Upper lobe of left lung (tissue), 6 donors: ENCODE data around the gene CREB3L2. TPM values are rescaled to one million over a fixed set of nuclear protein-coding genes. Genes with fewer than 3 reads are reported as not detected.

Experiments used
- ATAC-seq, 2 donors: fragments of 200-7000 bp; cut with Tn5 transposase; one replicate each; pipeline ENCODE4 v1.9.1; 2022; ENCODE audit warnings: mild to moderate bottlenecking in 2 of 2, moderate library complexity in 2 of 2; ENCODE audit not compliant: low FRiP score in 2 of 2
- DNase-seq, 2 donors: peaks; one replicate each; pipeline ENCODE4 v3.0.0-alpha.2; 2019 to 2020
- H3K27ac ChIP-seq, 4 donors: fragments of 200-600 bp; sonication (generic); one replicate each; pipeline ENCODE4 v1.5.1; 2016 to 2019
- H3K27me3 ChIP-seq, 4 donors: fragments of 200-600 bp; sonication (generic); one replicate each; pipeline ENCODE4 v1.5.1; 2017 to 2019
- H3K36me3 ChIP-seq, 4 donors: fragments of 200-600 bp; sonication (generic); one replicate each; pipeline ENCODE4 v1.5.1; 2016 to 2019
- H3K4me1 ChIP-seq, 4 donors: fragments of 200-600 bp; sonication (generic); one replicate each; pipeline ENCODE4 v1.5.1; 2018 to 2019
- H3K4me3 ChIP-seq, 4 donors: fragments of 200-600 bp; sonication (generic); one replicate each; pipeline ENCODE4 v1.5.1; 2017 to 2019; ENCODE audit warnings: mild to moderate bottlenecking in 2 of 4, moderate library complexity in 1 of 4
- H3K9me3 ChIP-seq, 4 donors: fragments of 200-600 bp; sonication (generic); one replicate each; pipeline ENCODE4 v1.5.1; 2018 to 2019
- CTCF ChIP-seq, 6 experiments: fragments of 450-650 bp in 4 of 6; fragments of 200-600 bp in 2 of 6; sonication (generic) in 2 of 6; IDR thresholded peaks; one replicate each; pipeline ENCODE4 v1.5.1; 2016 to 2019; ENCODE audit warnings: antibody characterized with exemption in 6 of 6
- EP300 ChIP-seq, 4 donors: sonication (generic); formaldehyde crosslinking; IDR thresholded peaks; one replicate each; pipeline ENCODE4 v1.5.1; 2017; ENCODE audit warnings: antibody characterized with exemption in 4 of 4, control low read depth in 2 of 4
- POLR2A ChIP-seq, 4 donors: fragments of 450-650 bp; IDR thresholded peaks; one replicate each; pipeline ENCODE4 v1.5.1; 2016 to 2017; ENCODE audit warnings: antibody characterized with exemption in 4 of 4, mild to moderate bottlenecking in 2 of 4
- POLR2AphosphoS5 ChIP-seq, 2 donors: sonication (generic); formaldehyde crosslinking; IDR thresholded peaks; one replicate each; pipeline ENCODE4 v1.5.1; 2017; ENCODE audit warnings: antibody characterized with exemption in 2 of 2
- WGBS, 2 donors: methylation state at CpG; one replicate each; pipeline ENCODE4 v1.1.5; 2017 to 2018; 5-methylcytosine and 5-hydroxymethylcytosine counted together
- total RNA-seq, 6 donors: library from RNA; depleted of rRNA in 4 of 6; stranded (reverse); fragments of >200 nt in 4 of 6; gene quantifications; one replicate each; pipeline versions ENCODE4 v1.1.0 to v1.2.1, GENCODE V29; 2016 to 2021
- donor health status: DM: no; HTN: no; CAD: no; lungs with moderate emphysema.
- donor health status: DM: no; HTN: yes; CAD: no; lungs with severe emphysema.

Gene CREB3L2
- total RNA-seq, 6 donors from 2014 or later = 26.9 to 73.5 (median 34.2) TPM

- Histone ChIP-seq H3K4me1 (peaks cover 14 to 65% (median 47%) of the 10 kb centered on the region in 4 donors), H3K27me3 (no peaks in the 10 kb centered on the region), H3K36me3 (peaks cover 0 to 7% (median 0%) of the 10 kb centered on the region in 4 donors), H3K27ac (peak overlapping the region; percentile 35 to 72 (median 56)), H3K4me3 (no peak overlapping the region), H3K9me3 (no peaks in the 10 kb centered on the region)
- 43 to 51% methylated on average over 2 of the region's 2 CpGs for WGBS, 2 donors
- DNase-seq (no peak), ATAC-seq (no peak)
- TF ChIP-seq EP300 (IDR thresholded peaks at IDR 0.05) (no peak), POLR2A (IDR thresholded peaks at IDR 0.05) (no peak), CTCF (IDR thresholded peaks at IDR 0.05) (no peak), POLR2AphosphoS5 (IDR thresholded peaks at IDR 0.05) (no peak)
Measured at GRCh38 chr7:137954614-137955013, 47.3 kb downstream of the CREB3L2 start.

GRCh38 chr7:137953665-137954470, 48.0 kb downstream of the CREB3L2 start:
- Histone ChIP-seq H3K9me3 (no peaks in the 10 kb centered on the region), H3K4me1 (peaks cover 18 to 60% (median 44%) of the 10 kb centered on the region in 4 donors), H3K36me3 (peaks cover 0 to 7% (median 0%) of the 10 kb centered on the region in 4 donors), H3K4me3 (no peak overlapping the region), H3K27me3 (no peaks in the 10 kb centered on the region), H3K27ac (peak overlapping the region; percentile 52 to 72 (median 63))
- TF ChIP-seq POLR2A (IDR thresholded peaks at IDR 0.05) (no peak), EP300 (IDR thresholded peaks at IDR 0.05) (no peak), POLR2AphosphoS5 (IDR thresholded peaks at IDR 0.05) (no peak), CTCF (IDR thresholded peaks at IDR 0.05) (no peak)
- ATAC-seq (peak; percentile 8 to 22), DNase-seq (no peak)
- WGBS, 2 donors = 55% methylated on average over 6 of the region's 6 CpGs

DNA sequence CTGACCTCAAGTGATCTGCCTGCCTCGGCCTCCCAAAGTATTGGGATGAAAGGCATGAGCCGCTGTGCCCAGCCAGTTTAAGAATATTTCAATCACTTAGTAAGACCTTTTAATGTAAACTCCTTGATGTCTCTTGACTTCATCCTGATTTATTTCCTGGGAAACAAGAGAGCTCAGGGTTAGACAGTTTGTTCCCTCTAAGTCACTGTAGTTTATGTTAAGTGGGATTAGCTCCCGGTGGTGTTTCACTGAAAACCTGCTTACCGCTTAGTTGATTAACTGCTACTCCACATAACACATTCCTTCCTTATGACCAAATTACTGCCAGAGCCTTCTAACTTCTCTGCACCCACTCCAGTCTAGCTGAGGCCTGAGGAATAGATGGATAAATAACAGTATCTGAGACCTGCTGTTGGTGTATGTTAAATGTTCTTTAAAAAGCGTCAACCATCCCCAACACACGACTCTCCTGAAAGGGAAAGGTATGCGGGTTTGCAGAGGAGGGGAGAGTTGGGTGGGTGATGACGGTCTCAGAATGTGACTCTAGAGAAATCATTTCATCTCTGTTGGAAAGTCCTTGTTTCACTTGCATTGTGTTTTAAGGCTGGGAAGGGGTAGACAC, 48.7 kb downstream of the CREB3L2 start:
- no peaks in the 10 kb centered on the region for H3K9me3 ChIP-seq
- WGBS, 2 donors = 65 to 67% methylated on average over 8 of the region's 8 CpGs
- DNase-seq (no peak), ATAC-seq (peak; percentile 32 to 45)
- H3K36me3 ChIP-seq = peaks cover 0 to 5% (median 0%) of the 10 kb centered on the region in 4 donors
- H3K27ac ChIP-seq = peak overlapping the region; percentile 52 to 72 (median 63)
- H3K27me3 ChIP-seq = no peaks in the 10 kb centered on the region
- TF ChIP-seq CTCF (IDR thresholded peaks at IDR 0.05) = no peak
- no peak for TF ChIP-seq POLR2A (IDR thresholded peaks at IDR 0.05)
- TF ChIP-seq POLR2AphosphoS5 (IDR thresholded peaks at IDR 0.05) = no peak
- no peak for TF ChIP-seq EP300 (IDR thresholded peaks at IDR 0.05)
- peaks cover 18 to 53% (median 38%) of the 10 kb centered on the region in 4 donors for H3K4me1 ChIP-seq
- no peak overlapping the region for H3K4me3 ChIP-seq

DNA sequence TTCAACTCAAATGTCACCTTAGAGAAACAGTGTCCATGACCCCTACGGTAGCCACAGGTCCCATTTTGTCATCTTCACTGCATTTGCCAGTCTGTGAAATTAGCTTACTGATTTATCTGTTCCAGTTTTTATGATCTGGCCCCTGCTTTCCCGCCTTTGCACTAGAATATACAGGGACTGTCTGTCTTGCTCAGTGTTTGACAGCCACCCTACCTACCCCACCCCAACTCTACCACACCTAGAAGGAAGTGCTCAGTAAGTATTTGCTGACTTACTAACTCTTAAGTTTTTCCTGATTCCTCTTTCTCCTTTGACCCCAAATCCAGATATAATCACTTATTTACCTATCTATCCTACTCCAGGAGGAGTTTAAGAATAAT, 49.5 kb downstream of the CREB3L2 start:
- Histone ChIP-seq H3K4me3 (no peak overlapping the region), H3K9me3 (no peaks in the 10 kb centered on the region), H3K27me3 (no peaks in the 10 kb centered on the region), H3K36me3 (no peaks in the 10 kb centered on the region), H3K27ac (peak overlapping the region; percentile 52 to 72 (median 63)), H3K4me1 (peaks cover 18 to 54% (median 38%) of the 10 kb centered on the region in 4 donors)
- ATAC-seq (no peak), DNase-seq (no peak)
- TF ChIP-seq POLR2AphosphoS5 (IDR thresholded peaks at IDR 0.05) = no peak
- TF ChIP-seq EP300 (IDR thresholded peaks at IDR 0.05) = no peak
- TF ChIP-seq POLR2A (IDR thresholded peaks at IDR 0.05) = no peak
- TF ChIP-seq CTCF (IDR thresholded peaks at IDR 0.05) = no peak
- 59 to 80% methylated on average over 2 of the region's 2 CpGs for WGBS, 2 donors
